ENCODE results near the gene ADGRB3. TPM values are rescaled to one million over a fixed set of nuclear protein-coding genes. Genes with fewer than 3 reads are reported as not detected.

The ADGRB3 gene
- total RNA-seq, 1 experiment from 2014 or later, result 0.11 TPM

- no peak for ATAC-seq
- Histone ChIP-seq H3K4me1 (ENCODE audit: insufficient read depth, low read length) (no peaks in the 10 kb centered on the region), H3F3A (ENCODE audit: low read length, unreplicated experiment) (no peaks in the 10 kb centered on the region), H3K27me3 (ENCODE audit: low read length) (no peaks in the 10 kb centered on the region), H3K27ac (ENCODE audit: low read length) (no peak overlapping the region), H3K9me3 (ENCODE audit: low read length) (no peaks in the 10 kb centered on the region), H2AFZ (ENCODE audit: low read length) (no peak overlapping the region), H3K79me2 (ENCODE audit: low read length) (no peaks in the 10 kb centered on the region), H3K4me3 (ENCODE audit: low read length) (no peak overlapping the region), H4K20me1 (ENCODE audit: low read length) (no peaks in the 10 kb centered on the region), H3K4me2 (ENCODE audit: low read length) (no peak overlapping the region), H3K9me2 (replicated peaks; ENCODE audit: low read length) (no peaks in the 10 kb centered on the region), H3K36me3 (ENCODE audit: low read depth, low read length) (no peaks in the 10 kb centered on the region), H3K9ac (ENCODE audit: low read length) (no peak overlapping the region)
- no peak for DNase-seq
- TF ChIP-seq EZH2 (IDR thresholded peaks at IDR 0.05; ENCODE audit: low read length, unreplicated experiment), result no peak
- no peak for TF ChIP-seq EZH2phosphoT487 (IDR thresholded peaks at IDR 0.05; ENCODE audit: borderline replicate concordance, low read length)
- ChIA-PET POLR2A (ENCODE audit: unreplicated experiment) (no interaction called here), CTCF (interaction anchor here (0.6 kb wide), 1 partner anchor 815 kb away, joined by 3 read pairs; no protein-coding TSS in a partner anchor)
- intact Hi-C loops (cut with micrococcal nuclease), result no loop called here
- no TSS peak for BruUV-seq (replicated peaks)
Measured at GRCh38 chr6:69293471-69293870, 658.4 kb downstream of the ADGRB3 start.

GRCh38 chr6:69294407-69294806 is 659.3 kb downstream of the ADGRB3 start:
- no peaks in the 10 kb centered on the region for H4K20me1 ChIP-seq (ENCODE audit: low read length)
- H3K9me3 ChIP-seq (ENCODE audit: low read length), result no peaks in the 10 kb centered on the region
- no TSS peak for BruUV-seq (replicated peaks)
- no peak overlapping the region for H3K4me2 ChIP-seq (ENCODE audit: low read length)
- no peak for DNase-seq
- H3K4me3 ChIP-seq (ENCODE audit: low read length), result no peak overlapping the region
- no peak overlapping the region for H3K27ac ChIP-seq (ENCODE audit: low read length)
- H2AFZ ChIP-seq (ENCODE audit: low read length), result no peak overlapping the region
- POLR2A ChIA-PET (ENCODE audit: unreplicated experiment), result no interaction called here
- CTCF ChIA-PET, result no interaction called here
- H3K4me1 ChIP-seq (ENCODE audit: insufficient read depth, low read length), result no peaks in the 10 kb centered on the region
- no peak overlapping the region for H3K9ac ChIP-seq (ENCODE audit: low read length)
- H3F3A ChIP-seq (ENCODE audit: low read length, unreplicated experiment), result no peaks in the 10 kb centered on the region
- H3K36me3 ChIP-seq (ENCODE audit: low read depth, low read length), result no peaks in the 10 kb centered on the region
- intact Hi-C loops (cut with micrococcal nuclease), result no loop called here
- no peak for ATAC-seq
- no peaks in the 10 kb centered on the region for H3K79me2 ChIP-seq (ENCODE audit: low read length)
- H3K27me3 ChIP-seq (ENCODE audit: low read length), result no peaks in the 10 kb centered on the region
- TF ChIP-seq EZH2phosphoT487 (IDR thresholded peaks at IDR 0.05; ENCODE audit: borderline replicate concordance, low read length) (no peak), CTCF (conservative IDR thresholded peaks at IDR 0.05; ENCODE audit: low read depth, low read length) (no peak), EZH2 (IDR thresholded peaks at IDR 0.05; ENCODE audit: low read length, unreplicated experiment) (no peak)
- no peaks in the 10 kb centered on the region for H3K9me2 ChIP-seq (replicated peaks; ENCODE audit: low read length)

GRCh38 chr6:69294862-69295261 is 659.8 kb downstream of the ADGRB3 start:
- CTCF ChIA-PET, result no interaction called here

More at GRCh38 chr6:69294862-69295261, 659.8 kb downstream of the ADGRB3 start:
- no peak for ATAC-seq
- Histone ChIP-seq H2AFZ (ENCODE audit: low read length) (no peak overlapping the region), H3F3A (ENCODE audit: low read length, unreplicated experiment) (no peaks in the 10 kb centered on the region), H3K36me3 (ENCODE audit: low read depth, low read length) (no peaks in the 10 kb centered on the region), H4K20me1 (ENCODE audit: low read length) (no peaks in the 10 kb centered on the region), H3K4me2 (ENCODE audit: low read length) (no peak overlapping the region), H3K9ac (ENCODE audit: low read length) (no peak overlapping the region), H3K9me3 (ENCODE audit: low read length) (no peaks in the 10 kb centered on the region), H3K4me3 (ENCODE audit: low read length) (no peak overlapping the region), H3K4me1 (ENCODE audit: insufficient read depth, low read length) (no peaks in the 10 kb centered on the region), H3K79me2 (ENCODE audit: low read length) (no peaks in the 10 kb centered on the region), H3K9me2 (replicated peaks; ENCODE audit: low read length) (no peaks in the 10 kb centered on the region), H3K27ac (ENCODE audit: low read length) (no peak overlapping the region), H3K27me3 (ENCODE audit: low read length) (no peaks in the 10 kb centered on the region)
- POLR2A ChIA-PET (ENCODE audit: unreplicated experiment), result no interaction called here
- no peak for DNase-seq
- no TSS peak for BruUV-seq (replicated peaks)
- TF ChIP-seq CTCF (conservative IDR thresholded peaks at IDR 0.05; ENCODE audit: low read depth, low read length), result no peak
- intact Hi-C loops (cut with micrococcal nuclease), result no loop called here
